Upper lobe of right lung (tissue), 1 donor: ENCODE measurements around the gene TGFBR1. TPM values are rescaled to one million over a fixed set of nuclear protein-coding genes. Genes with fewer than 3 reads are reported as not detected.

Experiments used
- ATAC-seq: fragments of 200-7000 bp; cut with Tn5 transposase; one replicate; pipeline ENCODE4 v1.9.1; 2020; ENCODE audit warnings: mild to moderate bottlenecking, moderate library complexity
- DNase-seq: peaks from one replicate; pipeline ENCODE4 v3.0.0-alpha.2; 2020
- H3K27ac ChIP-seq: fragments of 200-600 bp; one replicate; pipeline ENCODE4 v1.8.0; 2022
- H3K27me3 ChIP-seq: fragments of 200-600 bp; one replicate; pipeline ENCODE4 v1.8.0; 2022; ENCODE audit warnings: mild to moderate bottlenecking
- H3K36me3 ChIP-seq: fragments of 200-600 bp; one replicate; pipeline ENCODE4 v1.8.0; 2022
- H3K4me1 ChIP-seq: fragments of 200-600 bp; one replicate; pipeline ENCODE4 v1.8.0; 2022
- H3K4me3 ChIP-seq: fragments of 200-600 bp; one replicate; pipeline ENCODE4 v1.8.0; 2022; ENCODE audit warnings: mild to moderate bottlenecking
- H3K9me3 ChIP-seq: fragments of 200-600 bp; one replicate; pipeline ENCODE4 v1.8.0; 2022
- CTCF ChIP-seq: fragments of 200-600 bp; IDR thresholded peaks from one replicate; pipeline ENCODE4 v1.8.0; 2022; ENCODE audit warnings: antibody characterized with exemption
- intact Hi-C: fragments of 100-400 bp; cut with DNase I; formaldehyde crosslinking; loops from one replicate; pipeline ENCODE4 v1.11.0; 2022
- total RNA-seq: library from RNA; stranded (reverse); fragmentation: NEBNext Ultra II Directional; extraction: Animal tissue kit (Norgen Biotek cat#: 25700); gene quantifications from one replicate; pipeline ENCODE4 v1.2.1, GENCODE V29; 2021
- donor health status: DM: no; HTN: yes; CAD: no; lungs with severe emphysema.

TGFBR1 gene
- total RNA-seq, 1 donor from 2014 or later: 72.0 TPM

- no peaks in the 10 kb centered on the region for H3K27me3 ChIP-seq
- intact Hi-C loops: no loop called here
- TF ChIP-seq CTCF: no peak
- no peak overlapping the region for H3K27ac ChIP-seq
- no peak for DNase-seq
- no peak overlapping the region for H3K4me3 ChIP-seq
- no peaks in the 10 kb centered on the region for H3K4me1 ChIP-seq
- no peaks in the 10 kb centered on the region for H3K9me3 ChIP-seq
- no peaks in the 10 kb centered on the region for H3K36me3 ChIP-seq
- no peak for ATAC-seq
These were observed 68.9 kb downstream of the TGFBR1 start for GRCh38 chr9:99173570-99174504.

GRCh38 chr9:99176527-99177013 lies 71.7 kb downstream of the TGFBR1 start:
- H3K27me3 ChIP-seq: no peaks in the 10 kb centered on the region
- no peak for DNase-seq
- H3K27ac ChIP-seq: no peak overlapping the region

GRCh38 chr9:99177576-99178366 lies 72.9 kb downstream of the TGFBR1 start:
- Histone ChIP-seq H3K27ac (no peak overlapping the region), H3K4me3 (no peak overlapping the region), H3K9me3 (no peaks in the 10 kb centered on the region), H3K27me3 (no peaks in the 10 kb centered on the region), H3K4me1 (peaks cover 5% of the 10 kb centered on the region), H3K36me3 (no peaks in the 10 kb centered on the region)
- ATAC-seq (no peak), DNase-seq (no peak)
- intact Hi-C loops: no loop called here
- TF ChIP-seq CTCF: no peak

More at GRCh38 chr9:99176527-99177013, 71.7 kb downstream of the TGFBR1 start:
- H3K9me3 ChIP-seq: no peaks in the 10 kb centered on the region
- H3K36me3 ChIP-seq: no peaks in the 10 kb centered on the region
- ATAC-seq: no peak
- TF ChIP-seq CTCF: no peak
- intact Hi-C loops: no loop called here
- peaks cover 2% of the 10 kb centered on the region for H3K4me1 ChIP-seq
- no peak overlapping the region for H3K4me3 ChIP-seq

- no peaks in the 10 kb centered on the region for H3K9me3 ChIP-seq
- H3K4me1 ChIP-seq: peaks cover 5% of the 10 kb centered on the region
- no peak overlapping the region for H3K27ac ChIP-seq
- no peaks in the 10 kb centered on the region for H3K36me3 ChIP-seq
- DNase-seq (no peak), ATAC-seq (no peak)
- intact Hi-C loops: no loop called here
- H3K27me3 ChIP-seq: no peaks in the 10 kb centered on the region
- TF ChIP-seq CTCF: no peak
- H3K4me3 ChIP-seq: no peak overlapping the region
These were observed 74.3 kb downstream of the TGFBR1 start for GRCh38 chr9:99178912-99179872.

- Histone ChIP-seq H3K4me3 (no peak overlapping the region), H3K36me3 (no peaks in the 10 kb centered on the region), H3K27ac (no peak overlapping the region), H3K9me3 (no peaks in the 10 kb centered on the region), H3K27me3 (no peaks in the 10 kb centered on the region), H3K4me1 (peaks cover 11% of the 10 kb centered on the region)
- intact Hi-C loops: no loop called here
- DNase-seq: no peak
- no peak for TF ChIP-seq CTCF
- ATAC-seq: no peak
These were observed 75.3 kb downstream of the TGFBR1 start for GRCh38 chr9:99180199-99180598.
